MV-4-11 (cell line): Measurements from ENCODE around the gene CD37.
"Not testable (repeated sequence)": the region's sequence is repeated elsewhere in the genome, so short reads cannot be mapped to it uniquely, and the experiment has no call there.

Source experiments
- DNase-seq: peaks from one replicate; lab custom pipeline; 2025; lab: John Stamatoyannopoulos, UW

The CD37 gene

GRCh38 chr19:49335071-49335783 is at the start of gene CD37:
TSS of gene CD37 (plus strand) at chr19:49335406. CDS start at chr19:49335541, 135 bp downstream.
- DNase-seq, result peak; percentile 81

- DNase-seq, result no peak
These were observed 48.0 kb upstream of the CD37 start for GRCh38 chr19:49287141-49287770.

- DNase-seq, result not testable (repeated sequence)
These were observed 47.0 kb upstream of the CD37 start for GRCh38 chr19:49288205-49288604.

GRCh38 chr19:49289286-49289685 is 45.9 kb upstream of the CD37 start:
- not testable (repeated sequence) for DNase-seq

- no peak for DNase-seq
These were observed 44.7 kb upstream of the CD37 start for GRCh38 chr19:49290517-49290916.

- DNase-seq, result no peak
These were observed 40.8 kb upstream of the CD37 start for GRCh38 chr19:49294401-49294800.

- DNase-seq, result no peak
These were observed 39.9 kb upstream of the CD37 start for GRCh38 chr19:49295208-49295880.

- no peak for DNase-seq
These were observed 37.8 kb upstream of the CD37 start for GRCh38 chr19:49297403-49297802.

GRCh38 chr19:49298653-49299052 is 36.6 kb upstream of the CD37 start:
- DNase-seq, result not testable (repeated sequence)

- DNase-seq, result peak; percentile 88
These were observed 33.9 kb upstream of the CD37 start for GRCh38 chr19:49301165-49301865.

- DNase-seq, result no peak
These were observed 33.3 kb upstream of the CD37 start for GRCh38 chr19:49301866-49302252.

GRCh38 chr19:49306734-49307133 is 28.5 kb upstream of the CD37 start:
- peak; percentile 26 for DNase-seq

GRCh38 chr19:49309087-49309486 is 26.1 kb upstream of the CD37 start:
- no peak for DNase-seq

GRCh38 chr19:49315111-49315510 is 20.1 kb upstream of the CD37 start:
- DNase-seq, result no peak

- no peak for DNase-seq
These were observed 18.9 kb upstream of the CD37 start for GRCh38 chr19:49316284-49316683.

- no peak for DNase-seq
These were observed 16.9 kb upstream of the CD37 start for GRCh38 chr19:49318296-49318695.

GRCh38 chr19:49324801-49325576 is 10.2 kb upstream of the CD37 start, which contains the start of gene SLC6A16:
TSS of gene SLC6A16 (minus strand) at chr19:49325191. CDS start at chr19:49311347, 13,844 bp downstream.
- DNase-seq, result no peak

GRCh38 chr19:49325756-49326155 is 9.4 kb upstream of the CD37 start:
- DNase-seq, result not testable (repeated sequence)

- DNase-seq, result peak; percentile 81
These were observed 9.0 kb upstream of the CD37 start for GRCh38 chr19:49326165-49326704.

- DNase-seq, result peak; percentile 65
These were observed 7.2 kb upstream of the CD37 start for GRCh38 chr19:49327878-49328544.

- DNase-seq, result no peak
These were observed 6.5 kb upstream of the CD37 start for GRCh38 chr19:49328741-49329140.
